PFSK-1 (cell line): Measurements from ENCODE around the gene HK1.

Source experiments
- FOXP2 ChIP-seq: optimal IDR thresholded peaks from 2 replicates; pipeline ENCODE3; 2011; ENCODE audit warnings: borderline replicate concordance, control low read depth, inconsistent platforms; ENCODE audit not compliant: insufficient read depth; ENCODE audit errors: extremely low read length, extremely low read depth
- POLR2AphosphoS5 ChIP-seq: IDR thresholded peaks from 2 replicates; pipeline ENCODE4 v1.6.1; 2012; ENCODE audit warnings: low read depth, mild to moderate bottlenecking, control low read depth, low read length, moderate library complexity
- REST ChIP-seq, 2 experiments: IDR thresholded peaks; 2 replicates each; pipeline versions ENCODE4 v1.6.1 to v1.8.0; 2011 to 2012; ENCODE audit warnings: low read depth in 2 of 2, low read length in 2 of 2, control low read depth in 1 of 2, inconsistent platforms in 1 of 2, mild to moderate bottlenecking in 1 of 2, moderate library complexity in 1 of 2; ENCODE audit not compliant: insufficient read depth in 1 of 2
- SIN3A ChIP-seq: IDR thresholded peaks from 2 replicates; pipeline ENCODE4 v1.6.1; 2012; ENCODE audit warnings: mild to moderate bottlenecking, low read length, moderate library complexity, borderline replicate concordance; ENCODE audit not compliant: insufficient read depth
- TAF1 ChIP-seq: IDR thresholded peaks from 2 replicates; pipeline ENCODE4 v1.6.1; 2012; ENCODE audit warnings: low read length, control low read depth, borderline replicate concordance; ENCODE audit not compliant: insufficient read depth

The HK1 gene

GRCh38 chr10:69306421-69306820 lies 28.1 kb downstream of the HK1 start:
- no peak for TF ChIP-seq POLR2AphosphoS5
- TF ChIP-seq REST (IDR thresholded peaks at IDR 0.05; ENCODE audit: insufficient read depth in 1 of 2, low read depth in 2 of 2, low read length in 2 of 2), result no peak
- TF ChIP-seq TAF1, result no peak
- no peak for TF ChIP-seq FOXP2
- TF ChIP-seq SIN3A, result no peak

GRCh38 chr10:69307434-69307833 lies 29.1 kb downstream of the HK1 start:
- TF ChIP-seq TAF1 (no peak), FOXP2 (no peak), POLR2AphosphoS5 (no peak), REST (IDR thresholded peaks at IDR 0.05; ENCODE audit: insufficient read depth in 1 of 2, low read depth in 2 of 2, low read length in 2 of 2) (no peak), SIN3A (no peak)

- no peak for TF ChIP-seq POLR2AphosphoS5
These were observed 33.0 kb downstream of the HK1 start for GRCh38 chr10:69311309-69311708.

- TF ChIP-seq TAF1, result no peak
- TF ChIP-seq POLR2AphosphoS5, result no peak
- no peak for TF ChIP-seq FOXP2
- no peak for TF ChIP-seq SIN3A
- TF ChIP-seq REST (IDR thresholded peaks at IDR 0.05; ENCODE audit: insufficient read depth in 1 of 2, low read depth in 2 of 2, low read length in 2 of 2), result no peak
These were observed 34.2 kb downstream of the HK1 start for GRCh38 chr10:69312528-69312927.

GRCh38 chr10:69315100-69315542 lies 36.8 kb downstream of the HK1 start:
- TF ChIP-seq SIN3A, result no peak

GRCh38 chr10:69315610-69316312 lies 37.5 kb downstream of the HK1 start:
- TF ChIP-seq TAF1 (no peak), POLR2AphosphoS5 (no peak), SIN3A (no peak), FOXP2 (no peak), REST (IDR thresholded peaks at IDR 0.05; ENCODE audit: insufficient read depth in 1 of 2, low read depth in 2 of 2, low read length in 2 of 2) (no peak)
